HepG2 (cell line): Measurements from ENCODE around the gene HOMEZ. TPM values are rescaled to one million over a fixed set of nuclear protein-coding genes. Genes with fewer than 3 reads are reported as not detected.

ENCODE experiments used
- ATAC-seq: fragments of 200-7000 bp; cut with Tn5 transposase; 3 replicates; pipeline ENCODE4 v1.9.1; 2020; ENCODE audit warnings: mild to moderate bottlenecking, moderate library complexity
- BruUV-seq: library from RNA; stranded (reverse); fragments of 400-500 nt; replicated peaks from 2 replicates; lab custom pipeline; 2021; lab: Mats Ljungman, UMichigan
- CTCF ChIA-PET: fragments of 300-600 bp; formaldehyde crosslinking; extraction: SDS; loops from one replicate; lab custom pipeline; 2021; ENCODE audit warnings: low total read pairs, inconsistent platforms, low intra/inter-chr PET ratio; lab: Yijun Ruan, JAX
- POLR2A ChIA-PET: fragments of 350-600 bp; sonication (Branson Sonifier 250); formaldehyde crosslinking; loops from one replicate; lab custom pipeline; 2020; ENCODE audit warnings: antibody characterized with exemption, inconsistent platforms; lab: Yijun Ruan, JAX
- DNase-seq: peaks from one replicate; pipeline ENCODE4 v3.0.0-alpha.2; 2015; ENCODE audit warnings: low spot score
- FAIRE-seq: peaks from 3 replicates; lab custom pipeline; 2011; peaks lifted over from hg19 to GRCh38; lab: Jason Lieb, UNC
- H2AFZ ChIP-seq: one replicate; pipeline ENCODE4 v1.6.1; 2011; ENCODE audit warnings: low read length, inconsistent platforms
- H3K27ac ChIP-seq: fragments of 300-600 bp; 3 replicates; pipeline ENCODE4 v1.8.0; 2011; ENCODE audit warnings: mixed run types, mild to moderate bottlenecking, mixed read lengths, low read length, inconsistent platforms; ENCODE audit not compliant: insufficient read depth; ENCODE audit errors: extremely low read length
- H3K27me3 ChIP-seq, 2 experiments: fragments of 200-600 bp in 1 of 2; 2 replicates in 1 of 2; 3 replicates in 1 of 2; pipeline versions ENCODE4 v1.6.0 to v1.8.0; 2011; ENCODE audit warnings: low read length in 2 of 2, mild to moderate bottlenecking in 2 of 2, moderate library complexity in 2 of 2, inconsistent platforms in 1 of 2; ENCODE audit not compliant: insufficient read depth in 2 of 2, control insufficient read depth in 1 of 2
- H3K36me3 ChIP-seq, 2 experiments: fragments of 200-600 bp in 1 of 2; replicated peaks in 1 of 2; 2 replicates in 1 of 2; 3 replicates in 1 of 2; pipeline versions ENCODE4 v1.5.1 to v1.8.0; 2011; ENCODE audit warnings: low read length in 2 of 2, inconsistent platforms in 1 of 2; ENCODE audit not compliant: insufficient read depth in 2 of 2, control insufficient read depth in 1 of 2
- H3K4me1 ChIP-seq: 2 replicates; pipeline ENCODE4 v1.5.1; 2012; ENCODE audit warnings: low read length, inconsistent platforms; ENCODE audit not compliant: insufficient read depth
- H3K4me2 ChIP-seq: 2 replicates; pipeline ENCODE4 v1.6.0; 2011; ENCODE audit warnings: low read depth, low read length, inconsistent platforms
- H3K4me3 ChIP-seq, 3 experiments: fragments of 200-600 bp in 1 of 3; sonication (generic), shearing (Covaris generic) in 1 of 3; replicated peaks in 1 of 3; 2 replicates each; pipeline ENCODE4 v1.5.1; 2011 to 2016; ENCODE audit warnings: low read length in 3 of 3, inconsistent platforms in 2 of 3, low read depth in 2 of 3, mild to moderate bottlenecking in 2 of 3, control low read depth in 1 of 3, mixed read lengths in 1 of 3; ENCODE audit not compliant: insufficient read depth in 1 of 3
- H3K79me2 ChIP-seq: one replicate; pipeline ENCODE4 v1.6.1; 2011; ENCODE audit warnings: low read length, inconsistent platforms; ENCODE audit not compliant: insufficient read depth
- H3K9ac ChIP-seq: 2 replicates; pipeline ENCODE4 v1.6.0; 2011; ENCODE audit warnings: mild to moderate bottlenecking, low read depth, low read length, inconsistent platforms; ENCODE audit not compliant: insufficient read depth
- H3K9me3 ChIP-seq: 2 replicates; pipeline ENCODE4 v1.5.1; 2012; ENCODE audit warnings: mild to moderate bottlenecking, low read length
- H4K20me1 ChIP-seq: 2 replicates; pipeline ENCODE4 v1.6.0; 2011; ENCODE audit warnings: inconsistent platforms, mild to moderate bottlenecking, low read length, moderate library complexity; ENCODE audit not compliant: insufficient read depth
- ARID2 ChIP-seq: sonication (generic); formaldehyde crosslinking; IDR thresholded peaks from 2 replicates; pipeline ENCODE4 v1.8.1; 2022; ENCODE audit warnings: mild to moderate bottlenecking, missing genetic modification reagents, borderline replicate concordance
- KLF15 ChIP-seq: sonication (generic); formaldehyde crosslinking; IDR thresholded peaks from 2 replicates; pipeline ENCODE4 v1.8.1; 2023; ENCODE audit warnings: borderline replicate concordance, mild to moderate bottlenecking, inconsistent platforms, missing genetic modification reagents, mixed read lengths
- NFIB ChIP-seq: sonication (generic); formaldehyde crosslinking; IDR thresholded peaks from 2 replicates; pipeline ENCODE4 v1.9.0; 2021; ENCODE audit warnings: missing genetic modification reagents, mild to moderate bottlenecking, borderline replicate concordance
- POLR2AphosphoS5 ChIP-seq: IDR thresholded peaks from 2 replicates; pipeline ENCODE4 v1.6.1; 2012; ENCODE audit warnings: low read depth, low read length
- SNAPC2 ChIP-seq: sonication (generic); formaldehyde crosslinking; IDR thresholded peaks from 2 replicates; pipeline ENCODE4 v1.8.1; 2022; ENCODE audit warnings: mild to moderate bottlenecking, missing genetic modification reagents
- SRY ChIP-seq: sonication (generic); formaldehyde crosslinking; IDR thresholded peaks from 2 replicates; pipeline ENCODE4 v1.8.0; 2022; ENCODE audit warnings: mild to moderate bottlenecking, missing genetic modification reagents
- TAF1 ChIP-seq: sonication (generic); formaldehyde crosslinking; IDR thresholded peaks from 2 replicates; pipeline ENCODE4 v1.4.0; 2020; ENCODE audit warnings: missing genetic modification reagents
- ZFP37 ChIP-seq: sonication (generic); formaldehyde crosslinking; IDR thresholded peaks from 2 replicates; pipeline ENCODE4 v1.4.0; 2020; ENCODE audit warnings: missing genetic modification reagents, borderline replicate concordance
- ZNF557 ChIP-seq: sonication (generic); formaldehyde crosslinking; IDR thresholded peaks from 2 replicates; pipeline ENCODE4 v1.4.0; 2020; ENCODE audit warnings: missing genetic modification reagents
- WGBS: methylation state at CpG from one replicate; pipeline ENCODE4 v1.1.6; 2017; ENCODE audit warnings: low lambda C conversion rate; 5-methylcytosine and 5-hydroxymethylcytosine counted together
- in situ Hi-C: cut with HindIII; loops from 2 replicates; pipeline ENCODE4 v1.10.0; 2017; ENCODE audit warnings: low pct_unique_long_range_greater_than_20kb; ENCODE audit not compliant: extremely low pct_ligation_motif_present
- intact Hi-C: fragments of 100-400 bp; cut with micrococcal nuclease; formaldehyde crosslinking; loops from one replicate; pipeline ENCODE4 v1.10.0; 2022; ENCODE audit not compliant: unreplicated experiment
- polyA plus RNA-seq, 8 experiments: library from polyadenylated mRNA; depleted of rRNA in 3 of 8; stranded (reverse) in 7 of 8; unstranded in 1 of 8; fragments of >200 nt; fragmentation: Illumina TruSeq in 4 of 8; extraction: Trizol in 4 of 8; gene quantifications; 2 replicates each; pipeline versions ENCODE4 v1.2.1 to v1.2.3, GENCODE V29; 2011 to 2016; ENCODE audit warnings: low read depth in 4 of 8, missing spikeins in 1 of 8, mixed read lengths in 1 of 8; ENCODE audit not compliant: insufficient read depth in 1 of 8
- total RNA-seq, 5 experiments: library from RNA; depleted of rRNA; stranded (reverse); fragments of >200 nt; fragmentation: Illumina TruSeq; extraction: Trizol; gene quantifications; 2 replicates each; pipeline ENCODE4 v1.2.3, GENCODE V29; 2016; ENCODE audit warnings: low read depth in 1 of 5
- TF ChIP-seq, protein P1 (sequence below): sonication (generic); formaldehyde crosslinking; IDR thresholded peaks from 2 replicates; pipeline ENCODE4 v1.5.0; 2020; ENCODE audit warnings: mild to moderate bottlenecking, missing genetic modification reagents
- TF ChIP-seq, protein P2 (sequence below): sonication (generic); formaldehyde crosslinking; IDR thresholded peaks from 2 replicates; pipeline ENCODE4 v1.5.0; 2020; ENCODE audit warnings: missing genetic modification reagents, mild to moderate bottlenecking, borderline replicate concordance

The HOMEZ gene
- total and polyA plus RNA-seq, 2 of the 13 experiments (the other 11 are each of a cell fraction or from before 2014, with no cell fraction given): 14.5 to 31.8 TPM

DNA sequence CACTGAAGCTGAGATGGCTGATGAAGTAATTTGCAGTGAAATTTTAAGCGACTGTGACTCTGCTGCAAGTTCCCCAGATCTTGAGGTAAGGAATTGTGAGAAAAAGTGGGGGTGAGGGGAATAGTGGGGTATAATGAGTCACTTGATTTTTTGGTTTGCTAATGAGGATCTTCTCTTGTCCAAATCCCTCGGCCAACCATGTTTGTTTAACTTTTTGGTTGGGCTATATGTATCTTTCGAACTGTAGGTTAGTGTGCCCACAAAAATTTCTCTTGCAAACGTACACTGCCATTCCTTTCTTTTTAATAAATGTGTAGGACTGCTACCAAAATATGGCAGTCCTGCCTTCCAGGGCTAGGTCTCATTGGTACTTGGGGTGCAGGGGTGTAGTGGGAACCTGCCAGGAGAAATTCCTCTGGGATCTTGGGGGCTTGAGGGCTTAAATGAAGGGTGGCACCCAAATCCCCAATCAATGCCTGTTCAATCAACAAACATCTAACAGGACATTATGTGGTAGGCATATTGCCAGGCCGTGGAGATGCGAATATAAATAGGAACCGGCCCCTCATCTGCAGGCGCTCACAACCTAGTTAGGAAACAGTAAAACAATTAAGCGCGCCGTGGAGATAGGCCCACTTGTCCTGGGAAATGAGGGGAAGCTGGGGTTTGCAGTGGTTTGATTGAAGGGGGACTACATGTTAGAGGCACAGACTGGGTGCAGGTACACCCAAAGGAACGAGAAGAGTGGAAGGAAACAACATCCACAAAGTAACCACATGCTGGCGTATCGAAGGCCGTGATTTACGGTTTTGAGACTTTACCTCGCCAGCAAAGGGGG, 34.0 kb upstream of the HOMEZ start (continued):
- TF ChIP-seq NFIB (CRISPR knock-in tag) (peak; percentile 92; the same call in 1 of the 2 replicates), ZNF557 (CRISPR knock-in tag) (0 out of 2 replicates have a peak, but pooled peaks have one; percentile 68), ZFP37 (CRISPR knock-in tag) (peak; percentile 56; the same call in 1 of the 2 replicates)
- TF ChIP-seq, all 625 proteins: peak for 41

DNA sequence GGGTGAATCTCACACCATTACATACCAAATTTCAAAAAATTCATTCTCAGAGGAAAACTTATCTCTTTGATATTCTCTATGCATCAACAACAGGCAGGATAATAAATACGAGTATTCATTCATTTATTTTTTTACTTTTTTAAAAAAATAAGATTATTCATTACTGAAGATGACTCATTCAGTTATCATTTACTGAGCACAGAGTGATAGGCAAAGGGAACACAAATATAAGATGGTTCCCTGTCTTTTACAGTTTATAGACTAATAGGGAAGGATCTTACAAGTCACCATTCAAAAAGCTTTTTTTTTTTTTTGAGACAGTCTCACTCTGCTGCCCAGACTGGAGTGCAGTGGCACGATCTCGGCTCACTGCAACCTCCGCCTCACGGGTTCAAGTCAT, 30.4 kb upstream of the HOMEZ start:
- no peak overlapping the region for H3K27ac ChIP-seq
- intact Hi-C loops (no loop called here), in situ Hi-C loops (loop anchor here (25.0 kb wide), 1 partner anchor 821 kb away; the partner anchor contains the start of genes EMC9, FITM1, PSME1 and PSME2)
- no peaks in the 10 kb centered on the region; a peak in 1 of 5 replicates for H3K27me3 ChIP-seq
- H3K9ac ChIP-seq: no peak overlapping the region
- H4K20me1 ChIP-seq: no peaks in the 10 kb centered on the region
- ChIA-PET CTCF (no interaction called here), POLR2A (interaction anchor here (13.2 kb wide), 1 partner anchor 12 kb away, joined by 1053 read pairs; the partner anchor contains the start of genes BCL2L2 and PPP1R3E)
- H3K4me2 ChIP-seq: no peak overlapping the region
- TF ChIP-seq POLR2AphosphoS5 (peak; percentile 22; the same call in 1 of the 2 replicates), TAF1 (no peak), SRY (CRISPR knock-in tag) (no peak), ARID2 (CRISPR knock-in tag) (peak; percentile 40; the same call in 1 of the 2 replicates), SNAPC2 (CRISPR knock-in tag) (0 out of 2 replicates have a peak, but pooled peaks have one; percentile 56), KLF15 (CRISPR knock-in tag) (no peak)
- TF ChIP-seq, protein P1, sequence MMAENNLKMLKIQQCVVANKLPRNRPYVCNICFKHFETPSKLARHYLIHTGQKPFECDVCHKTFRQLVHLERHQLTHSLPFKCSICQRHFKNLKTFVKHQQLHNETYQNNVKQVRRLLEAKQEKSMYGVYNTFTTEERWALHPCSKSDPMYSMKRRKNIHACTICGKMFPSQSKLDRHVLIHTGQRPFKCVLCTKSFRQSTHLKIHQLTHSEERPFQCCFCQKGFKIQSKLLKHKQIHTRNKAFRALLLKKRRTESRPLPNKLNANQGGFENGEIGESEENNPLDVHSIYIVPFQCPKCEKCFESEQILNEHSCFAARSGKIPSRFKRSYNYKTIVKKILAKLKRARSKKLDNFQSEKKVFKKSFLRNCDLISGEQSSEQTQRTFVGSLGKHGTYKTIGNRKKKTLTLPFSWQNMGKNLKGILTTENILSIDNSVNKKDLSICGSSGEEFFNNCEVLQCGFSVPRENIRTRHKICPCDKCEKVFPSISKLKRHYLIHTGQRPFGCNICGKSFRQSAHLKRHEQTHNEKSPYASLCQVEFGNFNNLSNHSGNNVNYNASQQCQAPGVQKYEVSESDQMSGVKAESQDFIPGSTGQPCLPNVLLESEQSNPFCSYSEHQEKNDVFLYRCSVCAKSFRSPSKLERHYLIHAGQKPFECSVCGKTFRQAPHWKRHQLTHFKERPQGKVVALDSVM (CRISPR knock-in tag): no peak
- TF ChIP-seq, protein P2, sequence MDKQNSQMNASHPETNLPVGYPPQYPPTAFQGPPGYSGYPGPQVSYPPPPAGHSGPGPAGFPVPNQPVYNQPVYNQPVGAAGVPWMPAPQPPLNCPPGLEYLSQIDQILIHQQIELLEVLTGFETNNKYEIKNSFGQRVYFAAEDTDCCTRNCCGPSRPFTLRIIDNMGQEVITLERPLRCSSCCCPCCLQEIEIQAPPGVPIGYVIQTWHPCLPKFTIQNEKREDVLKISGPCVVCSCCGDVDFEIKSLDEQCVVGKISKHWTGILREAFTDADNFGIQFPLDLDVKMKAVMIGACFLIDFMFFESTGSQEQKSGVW: no peak
- peaks cover 13% of the 10 kb centered on the region for H3K4me1 ChIP-seq
- BruUV-seq: no TSS peak
- H3K36me3 ChIP-seq: peaks cover 0 to 12% of the 10 kb centered on the region in 2 experiments; a peak in 3 of 5 replicates
- ATAC-seq (no peak), FAIRE-seq (no peak), DNase-seq (no peak)
- H3K4me3 ChIP-seq: no peak overlapping the region
- no peaks in the 10 kb centered on the region for H3K79me2 ChIP-seq
- H3K9me3 ChIP-seq: no peaks in the 10 kb centered on the region
- no peak overlapping the region for H2AFZ ChIP-seq
- 95% methylated on average over 5 of the region's 5 CpGs for WGBS
